ENCODE results near the gene FNDC5. TPM values are rescaled to one million over a fixed set of nuclear protein-coding genes. Genes with fewer than 3 reads are reported as not detected.

The FNDC5 gene
- total RNA-seq (2021; fragmentation: NEBNext Ultra II Directional; extraction: Animal tissue kit (Norgen Biotek cat#: 25700)), result under 1 TPM; 0.28 to 0.90 (median 0.58) TPM
- long read RNA-seq, partial matches to known transcripts, result 0 of 1 reads
- long read RNA-seq, other reads (novel, unspliced or antisense), result 1 of 1 reads

- H3K36me3 Mint-ChIP-seq (ENCODE audit: low read depth), result no peaks in the 10 kb centered on the region
- no peak for DNase-seq
- H3K27me3 Mint-ChIP-seq (ENCODE audit: insufficient read depth), result peaks cover 17% of the 10 kb centered on the region
- peaks cover 26% of the 10 kb centered on the region for H3K4me1 Mint-ChIP-seq (ENCODE audit: low read depth)
- peak within 1 kb of the TSS; percentile 74 for H3K4me3 Mint-ChIP-seq
- no peaks in the 10 kb centered on the region for H3K9me3 Mint-ChIP-seq
- no peak for TF ChIP-seq CTCF (IDR thresholded peaks at IDR 0.05)
- peak within 1 kb of the TSS; percentile 36; the same call in 1 of the 2 replicates for H3K27ac Mint-ChIP-seq
Measured at GRCh38 chr1:32870615-32871363, at the start of gene FNDC5. FNDC5 (minus strand) TSS chr1:32870912.

- Mint-ChIP-seq H3K36me3 (ENCODE audit: low read depth) (no peaks in the 10 kb centered on the region), H3K27me3 (ENCODE audit: insufficient read depth) (peaks cover 6% of the 10 kb centered on the region), H3K4me1 (ENCODE audit: low read depth) (peaks cover 31% of the 10 kb centered on the region), H3K27ac (no peak overlapping the region), H3K4me3 (no peak overlapping the region), H3K9me3 (no peaks in the 10 kb centered on the region)
- no peak for TF ChIP-seq CTCF (IDR thresholded peaks at IDR 0.05)
- DNase-seq, result no peak
Measured at GRCh38 chr1:32919811-32920733, 49.4 kb upstream of the FNDC5 start.

- Mint-ChIP-seq H3K36me3 (ENCODE audit: low read depth) (no peaks in the 10 kb centered on the region), H3K9me3 (no peaks in the 10 kb centered on the region), H3K27me3 (ENCODE audit: insufficient read depth) (no peaks in the 10 kb centered on the region; the same call in none of the 2 replicates), H3K4me1 (ENCODE audit: low read depth) (peaks cover 20% of the 10 kb centered on the region), H3K4me3 (no peak overlapping the region), H3K27ac (no peak overlapping the region)
- no peak for DNase-seq
- TF ChIP-seq CTCF (IDR thresholded peaks at IDR 0.05), result no peak
Measured at GRCh38 chr1:32918179-32918578, 47.5 kb upstream of the FNDC5 start.

GRCh38 chr1:32917521-32917920, 46.8 kb upstream of the FNDC5 start:
- no peak overlapping the region for H3K4me3 Mint-ChIP-seq
- no peak for DNase-seq
- no peak overlapping the region for H3K27ac Mint-ChIP-seq
- peaks cover 20% of the 10 kb centered on the region for H3K4me1 Mint-ChIP-seq (ENCODE audit: low read depth)
- H3K9me3 Mint-ChIP-seq, result no peaks in the 10 kb centered on the region
- TF ChIP-seq CTCF (IDR thresholded peaks at IDR 0.05), result no peak
- H3K36me3 Mint-ChIP-seq (ENCODE audit: low read depth), result no peaks in the 10 kb centered on the region
- H3K27me3 Mint-ChIP-seq (ENCODE audit: insufficient read depth), result no peaks in the 10 kb centered on the region; the same call in none of the 2 replicates

GRCh38 chr1:32915766-32916706, 45.3 kb upstream of the FNDC5 start:
- no peak for DNase-seq
- H3K4me1 Mint-ChIP-seq (ENCODE audit: low read depth), result peaks cover 20% of the 10 kb centered on the region
- H3K9me3 Mint-ChIP-seq, result no peaks in the 10 kb centered on the region
- no peak overlapping the region for H3K4me3 Mint-ChIP-seq
- no peaks in the 10 kb centered on the region for H3K36me3 Mint-ChIP-seq (ENCODE audit: low read depth)
- H3K27ac Mint-ChIP-seq, result no peak overlapping the region
- no peaks in the 10 kb centered on the region; the same call in 1 of the 2 replicates for H3K27me3 Mint-ChIP-seq (ENCODE audit: insufficient read depth)
- TF ChIP-seq CTCF (IDR thresholded peaks at IDR 0.05), result no peak

Measured in HFFc6 (cell line).